ENCODE measurements around the gene SOWAHB. TPM values are rescaled to one million over a fixed set of nuclear protein-coding genes. Genes with fewer than 3 reads are reported as not detected.
A peak's percentile ranks its signal among the peaks of the same experiment; 100 is the strongest.

SOWAHB gene
- total RNA-seq, 1 donor from 2014 or later, result not detected

- Mint-ChIP-seq H3K4me1 (ENCODE audit: low read depth) (no peaks in the 10 kb centered on the region), H3K27ac (no peak overlapping the region), H3K27me3 (ENCODE audit: insufficient read depth) (peaks cover 9% of the 10 kb centered on the region), H3K4me3 (no peak overlapping the region), H3K36me3 (ENCODE audit: low read depth) (no peaks in the 10 kb centered on the region), H3K9me3 (no peaks in the 10 kb centered on the region)
- intact Hi-C loops (cut with micrococcal nuclease), result no loop called here
- no peak for DNase-seq (ENCODE audit: low spot score)
Observed at GRCh38 chr4:76909711-76910110, 11.8 kb upstream of the SOWAHB start.

GRCh38 chr4:76905521-76905920 is 7.6 kb upstream of the SOWAHB start:
- Mint-ChIP-seq H3K27ac (no peak overlapping the region), H3K9me3 (no peaks in the 10 kb centered on the region), H3K4me1 (ENCODE audit: low read depth) (no peaks in the 10 kb centered on the region), H3K36me3 (ENCODE audit: low read depth) (no peaks in the 10 kb centered on the region), H3K4me3 (no peak overlapping the region), H3K27me3 (ENCODE audit: insufficient read depth) (peaks cover 4% of the 10 kb centered on the region)
- no peak for DNase-seq (ENCODE audit: low spot score)
- intact Hi-C loops (cut with micrococcal nuclease), result no loop called here

GRCh38 chr4:76904646-76905190 is 6.8 kb upstream of the SOWAHB start:
- Mint-ChIP-seq H3K36me3 (ENCODE audit: low read depth) (no peaks in the 10 kb centered on the region), H3K27ac (no peak overlapping the region), H3K27me3 (ENCODE audit: insufficient read depth) (peaks cover 9% of the 10 kb centered on the region), H3K4me1 (ENCODE audit: low read depth) (no peaks in the 10 kb centered on the region), H3K9me3 (no peaks in the 10 kb centered on the region), H3K4me3 (no peak overlapping the region)
- no peak for DNase-seq (ENCODE audit: low spot score)
- intact Hi-C loops (cut with micrococcal nuclease), result no loop called here

- H3K36me3 Mint-ChIP-seq (ENCODE audit: low read depth), result peaks cover 3% of the 10 kb centered on the region
- no peak overlapping the region for H3K27ac Mint-ChIP-seq
- intact Hi-C loops (cut with micrococcal nuclease), result no loop called here
- H3K27me3 Mint-ChIP-seq (ENCODE audit: insufficient read depth), result peaks cover 23% of the 10 kb centered on the region
- DNase-seq (ENCODE audit: low spot score), result no peak
- H3K9me3 Mint-ChIP-seq, result no peaks in the 10 kb centered on the region
- H3K4me3 Mint-ChIP-seq, result no peak overlapping the region
- H3K4me1 Mint-ChIP-seq (ENCODE audit: low read depth), result peaks cover 12% of the 10 kb centered on the region
Observed at GRCh38 chr4:76902233-76902890, 4.4 kb upstream of the SOWAHB start.

- H3K4me1 Mint-ChIP-seq (ENCODE audit: low read depth), result peaks cover 12% of the 10 kb centered on the region
- intact Hi-C loops (cut with micrococcal nuclease), result no loop called here
- peaks cover 3% of the 10 kb centered on the region for H3K36me3 Mint-ChIP-seq (ENCODE audit: low read depth)
- peak overlapping the region; percentile 60 for H3K4me3 Mint-ChIP-seq
- peaks cover 37% of the 10 kb centered on the region for H3K27me3 Mint-ChIP-seq (ENCODE audit: insufficient read depth)
- H3K9me3 Mint-ChIP-seq, result no peaks in the 10 kb centered on the region
- no peak for DNase-seq (ENCODE audit: low spot score)
- H3K27ac Mint-ChIP-seq, result no peak overlapping the region
Observed at GRCh38 chr4:76898949-76899645, 1.2 kb upstream of the SOWAHB start.

- H3K36me3 Mint-ChIP-seq (ENCODE audit: low read depth), result peaks cover 3% of the 10 kb centered on the region
- intact Hi-C loops (cut with micrococcal nuclease), result no loop called here
- H3K27me3 Mint-ChIP-seq (ENCODE audit: insufficient read depth), result peaks cover 37% of the 10 kb centered on the region
Observed at GRCh38 chr4:76898385-76898692, 395 bp upstream of the SOWAHB start.

DNA sequence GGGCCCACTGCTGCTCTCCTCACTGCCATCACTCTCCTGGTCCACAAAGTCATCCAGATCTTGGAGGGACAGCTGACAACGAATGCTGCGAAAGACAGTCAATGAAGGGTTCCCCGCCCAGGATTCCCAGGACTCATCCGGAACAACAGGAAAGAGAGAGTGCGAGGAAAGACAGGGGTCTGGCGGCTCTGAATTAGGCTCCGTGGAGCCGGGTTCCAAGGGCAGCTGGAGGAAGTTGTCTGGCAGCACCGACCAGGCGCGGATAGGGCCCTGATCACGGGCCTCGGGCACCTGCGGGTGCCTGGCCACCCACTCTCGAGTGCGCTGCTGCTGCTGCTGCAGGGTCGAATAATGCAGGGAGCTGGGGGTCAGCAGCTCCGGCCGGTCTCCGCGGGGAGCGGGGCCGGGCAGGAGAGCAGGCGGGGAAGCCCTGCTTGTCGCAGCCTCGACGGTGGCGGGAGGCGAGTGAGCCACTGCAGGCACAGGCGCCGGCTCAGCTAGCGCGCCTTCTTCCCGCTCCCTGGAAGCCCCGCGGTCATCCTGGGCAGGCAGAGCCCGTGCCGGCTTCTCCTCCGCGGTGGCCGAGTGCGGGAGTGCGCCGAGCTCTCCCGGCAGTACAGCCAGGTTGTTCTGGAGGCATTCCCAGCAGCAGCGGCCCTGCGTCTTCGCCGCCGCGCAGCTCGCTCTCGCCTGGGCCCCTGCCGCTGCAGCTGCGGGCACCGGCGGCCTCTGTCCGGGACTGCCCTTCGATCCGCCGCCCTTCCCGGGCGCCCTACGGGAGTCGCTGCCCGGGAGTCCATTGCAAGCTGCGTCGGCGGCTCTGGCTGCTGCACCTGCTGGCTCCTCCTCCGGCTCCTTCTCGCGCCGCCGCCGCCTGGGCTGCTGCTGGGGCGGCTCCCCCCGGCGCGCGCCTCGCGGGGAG is 1.1 kb downstream of the SOWAHB start:
- intact Hi-C loops (cut with micrococcal nuclease), result no loop called here
- no peak for DNase-seq (ENCODE audit: low spot score)
- peaks cover 3% of the 10 kb centered on the region for H3K36me3 Mint-ChIP-seq (ENCODE audit: low read depth)
- H3K4me3 Mint-ChIP-seq, result no peak overlapping the region
- H3K4me1 Mint-ChIP-seq (ENCODE audit: low read depth), result peaks cover 12% of the 10 kb centered on the region
- H3K27ac Mint-ChIP-seq, result no peak overlapping the region
- H3K27me3 Mint-ChIP-seq (ENCODE audit: insufficient read depth), result peaks cover 50% of the 10 kb centered on the region
- no peaks in the 10 kb centered on the region for H3K9me3 Mint-ChIP-seq

More at GRCh38 chr4:76898385-76898692, 395 bp upstream of the SOWAHB start:
- Mint-ChIP-seq H3K9me3 (no peaks in the 10 kb centered on the region), H3K4me1 (ENCODE audit: low read depth) (peaks cover 12% of the 10 kb centered on the region), H3K4me3 (peak overlapping the region; percentile 60), H3K27ac (no peak overlapping the region)
- no peak for DNase-seq (ENCODE audit: low spot score)

- peaks cover 3% of the 10 kb centered on the region for H3K36me3 Mint-ChIP-seq (ENCODE audit: low read depth)
Observed at GRCh38 chr4:76896048-76896447, 1.9 kb downstream of the SOWAHB start.

GRCh38 chr4:76895619-76896018 is 2.3 kb downstream of the SOWAHB start:
- intact Hi-C loops (cut with micrococcal nuclease), result no loop called here
- H3K27me3 Mint-ChIP-seq (ENCODE audit: insufficient read depth), result peaks cover 54% of the 10 kb centered on the region

More at GRCh38 chr4:76896048-76896447, 1.9 kb downstream of the SOWAHB start:
- Mint-ChIP-seq H3K4me1 (ENCODE audit: low read depth) (peaks cover 12% of the 10 kb centered on the region), H3K9me3 (no peaks in the 10 kb centered on the region), H3K27me3 (ENCODE audit: insufficient read depth) (peaks cover 53% of the 10 kb centered on the region), H3K27ac (no peak overlapping the region), H3K4me3 (no peak overlapping the region)
- DNase-seq (ENCODE audit: low spot score), result no peak
- intact Hi-C loops (cut with micrococcal nuclease), result no loop called here

DNA sequence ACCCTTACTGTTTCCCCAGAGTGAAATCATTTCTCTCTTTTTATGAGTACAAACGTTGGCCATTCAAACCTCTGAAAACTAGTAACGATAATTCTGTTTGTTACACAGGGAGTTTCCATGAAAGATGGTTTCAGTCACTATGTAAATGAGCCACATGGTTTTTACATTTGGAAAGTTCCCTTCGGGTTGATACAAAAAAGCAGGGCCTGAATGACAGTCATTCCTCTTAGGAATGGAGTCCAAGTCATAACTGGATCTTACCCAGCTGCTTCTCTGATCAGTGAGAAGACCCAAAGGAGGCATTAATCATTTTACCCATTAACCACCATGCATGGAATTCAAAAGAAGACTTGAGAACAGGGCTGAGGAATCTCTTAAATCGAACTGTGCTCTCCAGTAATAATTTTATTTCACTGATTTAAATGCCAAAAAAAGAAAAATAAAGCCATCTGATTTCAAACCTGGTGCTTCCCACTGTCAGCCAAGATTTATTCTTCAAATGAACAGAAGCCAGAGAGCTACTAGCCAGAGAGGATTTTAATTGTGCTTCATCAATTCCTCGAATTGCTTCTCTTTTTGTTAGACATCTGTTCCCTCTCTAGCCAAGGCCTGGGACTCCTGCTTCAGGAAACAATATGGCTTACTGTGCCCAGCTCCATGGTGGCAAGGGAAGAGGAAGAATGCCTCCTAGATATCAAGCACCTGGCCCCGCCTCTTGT is 3.2 kb downstream of the SOWAHB start:
- Mint-ChIP-seq H3K9me3 (no peaks in the 10 kb centered on the region), H3K4me3 (no peak overlapping the region), H3K27me3 (ENCODE audit: insufficient read depth) (peaks cover 47% of the 10 kb centered on the region), H3K36me3 (ENCODE audit: low read depth) (peaks cover 3% of the 10 kb centered on the region), H3K4me1 (ENCODE audit: low read depth) (peaks cover 12% of the 10 kb centered on the region), H3K27ac (no peak overlapping the region)
- no peak for DNase-seq (ENCODE audit: low spot score)
- intact Hi-C loops (cut with micrococcal nuclease), result no loop called here

More at GRCh38 chr4:76895619-76896018, 2.3 kb downstream of the SOWAHB start:
- DNase-seq (ENCODE audit: low spot score), result no peak
- Mint-ChIP-seq H3K9me3 (no peaks in the 10 kb centered on the region), H3K36me3 (ENCODE audit: low read depth) (peaks cover 3% of the 10 kb centered on the region), H3K27ac (no peak overlapping the region), H3K4me3 (no peak overlapping the region), H3K4me1 (ENCODE audit: low read depth) (peaks cover 12% of the 10 kb centered on the region)

- no peaks in the 10 kb centered on the region for H3K9me3 Mint-ChIP-seq
- no peak overlapping the region for H3K27ac Mint-ChIP-seq
- H3K4me3 Mint-ChIP-seq, result no peak overlapping the region
- H3K36me3 Mint-ChIP-seq (ENCODE audit: low read depth), result no peaks in the 10 kb centered on the region
- H3K4me1 Mint-ChIP-seq (ENCODE audit: low read depth), result no peaks in the 10 kb centered on the region
- H3K27me3 Mint-ChIP-seq (ENCODE audit: insufficient read depth), result peaks cover 31% of the 10 kb centered on the region
- intact Hi-C loops (cut with micrococcal nuclease), result no loop called here
- DNase-seq (ENCODE audit: low spot score), result no peak
Observed at GRCh38 chr4:76892601-76893000, 5.3 kb downstream of the SOWAHB start.

DNA sequence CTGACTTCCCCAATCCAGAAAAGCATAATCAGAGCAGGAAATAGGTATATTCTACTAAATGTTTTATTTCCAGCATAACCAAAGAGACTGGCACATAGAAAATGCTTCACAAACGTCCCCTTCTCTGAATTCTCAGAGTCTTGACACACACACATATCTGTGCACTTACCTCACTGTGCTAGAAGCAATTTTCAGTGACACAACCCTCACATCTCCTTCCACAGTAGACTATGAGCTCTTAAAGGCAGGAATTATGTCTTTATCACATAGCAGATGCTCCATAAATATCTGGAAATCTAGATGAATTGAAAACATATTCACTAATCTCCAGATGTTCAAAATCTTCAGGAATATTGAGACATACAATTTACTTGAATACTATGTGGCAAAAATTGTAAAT is 5.9 kb downstream of the SOWAHB start:
- H3K36me3 Mint-ChIP-seq (ENCODE audit: low read depth), result no peaks in the 10 kb centered on the region
- H3K27ac Mint-ChIP-seq, result no peak overlapping the region
- no peak overlapping the region for H3K4me3 Mint-ChIP-seq
- no peaks in the 10 kb centered on the region for H3K4me1 Mint-ChIP-seq (ENCODE audit: low read depth)
- peaks cover 31% of the 10 kb centered on the region for H3K27me3 Mint-ChIP-seq (ENCODE audit: insufficient read depth)
- intact Hi-C loops (cut with micrococcal nuclease), result no loop called here
- no peak for DNase-seq (ENCODE audit: low spot score)
- no peaks in the 10 kb centered on the region for H3K9me3 Mint-ChIP-seq

Measured in activated T-helper 1 cell treated with anti-CD3 and anti-CD28 coated beads, Interleukin-12 subunit alpha, Interleukin-12 subunit beta, Interleukin-2, Interleukin-4 antibody, amounts not matched to agents 30 ng/mL and 10 ng/mL and 1 ng/mL, durations not matched to agents 14 hours and 24 hours and 36 hours (primary cell).